SKM-1 (cell line): ENCODE data around the gene NCK2.

Source experiments
- DNase-seq: peaks from one replicate; lab custom pipeline; 2025; ENCODE audit not compliant: unreplicated experiment; lab: John Stamatoyannopoulos, UW

NCK2 gene

DNA sequence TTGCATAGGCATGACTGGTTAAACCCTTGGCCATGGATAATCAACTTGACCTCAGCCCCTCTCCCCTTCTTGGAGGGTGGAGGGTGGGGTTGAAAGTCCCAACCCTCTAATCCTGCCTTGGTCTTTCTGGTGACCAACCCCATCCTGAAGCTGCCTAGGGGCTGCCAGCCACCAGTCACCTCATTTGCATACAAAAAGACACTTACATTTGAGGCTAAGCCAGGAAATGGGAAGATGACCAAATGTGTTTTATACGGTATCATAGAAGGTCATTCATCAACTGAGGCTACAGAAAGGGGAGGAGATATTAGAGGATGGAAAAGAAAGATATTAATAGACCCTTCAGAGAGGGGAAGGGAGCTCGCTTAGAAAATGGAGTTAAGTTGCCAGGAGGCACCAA, 96.8 kb downstream of the NCK2 start:
- no peak for DNase-seq

DNA sequence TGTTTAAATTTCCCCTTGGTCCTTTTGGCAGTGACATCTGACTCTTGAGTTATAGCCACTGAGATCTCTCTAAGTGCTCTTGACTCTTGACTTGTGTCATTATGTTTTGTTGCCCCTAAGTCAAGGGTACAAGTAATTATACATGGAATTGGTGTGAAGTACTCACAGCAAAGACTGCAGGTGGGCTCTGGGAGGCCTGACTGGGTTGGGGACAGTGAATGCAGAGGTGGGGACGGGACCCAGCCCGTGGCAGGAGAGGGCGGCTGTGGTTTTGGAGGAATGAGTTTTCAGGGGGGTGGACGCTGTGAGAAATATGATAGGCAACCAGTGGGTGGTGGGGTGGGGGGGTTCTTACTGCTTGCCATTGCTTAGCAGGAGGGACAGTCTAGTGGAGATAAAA, 97.8 kb downstream of the NCK2 start:
- DNase-seq, result no peak

DNA sequence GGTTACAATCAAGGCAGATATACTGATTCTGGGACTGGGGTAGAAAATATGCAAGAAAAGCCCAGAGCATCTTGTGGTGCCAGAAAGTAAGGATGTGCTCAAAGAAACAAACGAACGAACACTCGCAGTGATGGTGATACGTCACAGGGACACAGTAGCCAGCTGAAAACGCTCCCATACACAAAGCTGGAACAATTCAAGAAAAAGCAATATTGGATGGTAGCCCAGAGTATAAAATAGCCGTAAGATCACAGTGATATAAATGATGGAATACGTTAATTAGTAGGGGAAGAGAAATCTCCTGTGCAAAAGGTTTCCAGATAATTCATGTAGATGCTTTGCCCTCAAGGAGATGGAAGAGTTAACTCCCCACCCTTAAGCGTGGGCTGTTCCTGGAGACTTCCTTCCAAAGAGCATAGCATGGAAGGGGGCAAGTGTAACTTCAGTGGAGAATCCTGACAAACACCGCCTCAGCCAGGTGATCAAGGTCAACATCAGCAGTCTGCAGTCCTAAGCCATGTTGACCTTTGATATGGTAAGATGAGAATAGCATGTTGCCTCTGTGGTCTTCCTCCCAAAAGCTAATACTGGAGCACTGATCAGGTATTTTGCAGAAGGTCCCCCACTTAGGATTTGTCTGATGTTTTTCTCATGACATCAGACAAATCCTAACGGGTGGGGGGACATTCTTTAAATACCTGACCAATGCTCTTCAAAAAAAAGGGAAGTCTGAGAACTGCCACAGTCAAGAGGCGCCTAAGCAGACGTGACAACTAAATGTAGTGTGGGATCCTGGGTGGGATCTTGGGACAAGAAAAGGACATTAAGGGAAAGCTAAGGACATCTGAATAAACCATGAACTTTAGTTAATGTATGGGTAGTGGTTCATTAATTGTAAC, 99.0 kb downstream of the NCK2 start:
- no peak for DNase-seq

DNA sequence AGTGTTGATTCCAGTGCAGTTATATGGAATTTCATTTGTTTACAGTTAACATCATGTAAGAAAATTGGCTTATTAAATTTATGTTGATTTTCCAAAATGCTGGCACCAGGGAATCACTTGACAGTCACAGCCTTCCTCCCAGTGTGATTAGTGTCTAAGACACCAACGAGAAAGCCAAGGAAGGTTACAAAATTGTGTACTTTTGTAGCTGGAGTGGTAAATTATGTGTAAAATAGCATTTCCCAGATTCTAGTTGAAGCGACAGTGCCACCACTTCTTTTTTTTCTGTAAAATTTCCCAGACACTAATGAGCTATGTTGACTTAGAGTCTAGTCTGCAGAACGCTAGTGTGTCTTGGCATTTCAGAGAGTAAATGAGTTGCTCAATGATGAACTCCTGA, 101.3 kb downstream of the NCK2 start:
- no peak for DNase-seq

DNA sequence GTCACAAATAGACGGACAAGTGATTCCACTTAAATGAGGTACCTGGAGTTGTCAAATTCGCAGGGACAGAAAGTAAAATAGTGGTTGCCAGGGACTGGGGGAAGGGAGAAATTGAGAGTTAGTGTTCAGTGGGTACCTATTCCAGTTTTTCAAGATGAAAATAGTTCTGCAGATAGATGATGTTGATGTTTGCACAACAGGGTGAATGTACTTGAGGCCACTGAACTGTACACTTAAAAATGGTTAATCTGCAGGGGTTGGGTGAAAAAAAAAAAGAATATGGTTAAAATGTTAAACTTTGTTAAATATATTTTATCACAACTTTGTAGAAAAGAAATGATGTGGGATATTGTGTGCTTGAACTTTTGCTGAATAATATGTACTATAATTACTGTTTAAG, 102.3 kb downstream of the NCK2 start:
- DNase-seq, result no peak

DNA sequence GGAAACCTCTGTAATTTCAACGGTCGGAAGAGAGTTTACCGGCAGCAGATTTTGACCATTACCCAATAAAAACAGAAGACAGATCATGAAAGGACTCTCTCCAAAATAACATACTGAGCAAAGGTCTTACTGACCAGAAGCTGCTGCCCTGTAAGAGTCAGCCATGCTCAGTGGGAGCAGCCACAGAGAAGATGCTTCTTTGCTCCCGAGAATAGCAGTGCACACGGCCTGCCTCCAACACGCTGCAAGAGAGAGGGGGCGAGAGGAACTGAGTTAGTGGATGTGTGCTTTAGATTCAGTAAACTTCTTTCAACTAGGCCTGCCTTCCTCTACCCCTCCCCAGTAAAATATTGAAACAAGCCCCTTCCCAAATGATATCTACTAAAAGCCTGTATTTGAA, 103.7 kb downstream of the NCK2 start:
- DNase-seq, result no peak

DNA sequence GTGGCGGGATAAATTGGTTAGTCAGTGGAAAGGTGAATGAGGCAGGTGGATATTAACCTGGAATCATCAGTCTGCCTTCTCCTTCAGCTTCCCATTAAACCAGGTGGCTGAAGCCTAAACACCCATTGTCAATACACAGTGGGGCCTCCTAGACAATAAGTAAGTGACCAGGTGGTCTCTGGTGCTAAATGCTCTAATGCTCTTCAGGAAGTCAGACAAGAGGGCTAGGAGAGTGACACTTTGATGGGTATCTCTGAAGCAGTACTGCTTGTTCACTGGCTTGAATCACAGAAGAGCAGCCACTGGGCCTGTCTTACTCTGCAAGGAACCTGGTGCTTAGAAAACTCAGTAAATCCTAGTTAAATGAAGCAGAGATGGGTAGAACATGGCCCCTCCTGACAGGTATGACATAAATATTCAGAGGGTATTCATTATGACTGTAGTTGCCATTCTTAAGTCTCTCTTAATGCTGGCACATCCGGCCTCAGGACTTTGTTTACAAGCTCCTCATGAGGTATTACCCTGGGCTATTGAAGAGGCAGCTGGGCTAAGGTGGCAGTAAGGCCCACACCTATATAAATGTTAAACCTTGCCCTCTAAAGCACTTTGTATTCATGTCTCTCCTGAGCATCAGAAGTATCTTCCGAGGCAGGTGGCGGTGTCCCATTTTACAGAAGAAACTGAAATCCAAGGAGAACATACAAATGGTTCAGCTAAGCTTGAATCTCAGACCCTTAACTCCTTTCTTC, 104.9 kb downstream of the NCK2 start:
- DNase-seq, result no peak

DNA sequence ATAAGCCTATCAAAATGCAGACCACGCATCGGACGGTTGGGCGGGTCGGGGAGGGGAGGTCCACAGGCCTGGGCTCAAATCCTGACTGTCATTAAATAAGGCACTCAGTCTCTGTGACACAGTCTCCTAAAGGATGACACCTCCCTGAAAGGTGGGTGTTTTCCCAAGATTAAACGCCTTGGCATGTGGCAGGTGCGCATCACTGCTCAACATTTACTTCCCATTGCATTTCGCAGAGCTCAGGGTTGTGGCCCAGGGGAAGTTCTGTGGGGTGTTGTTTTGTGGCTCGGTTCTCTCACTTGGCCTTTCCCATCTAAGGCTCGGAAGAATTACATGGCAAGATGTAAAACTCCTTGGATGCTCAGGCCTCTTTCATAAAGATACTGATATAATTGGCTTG, 107.4 kb downstream of the NCK2 start:
- DNase-seq, result no peak

DNA sequence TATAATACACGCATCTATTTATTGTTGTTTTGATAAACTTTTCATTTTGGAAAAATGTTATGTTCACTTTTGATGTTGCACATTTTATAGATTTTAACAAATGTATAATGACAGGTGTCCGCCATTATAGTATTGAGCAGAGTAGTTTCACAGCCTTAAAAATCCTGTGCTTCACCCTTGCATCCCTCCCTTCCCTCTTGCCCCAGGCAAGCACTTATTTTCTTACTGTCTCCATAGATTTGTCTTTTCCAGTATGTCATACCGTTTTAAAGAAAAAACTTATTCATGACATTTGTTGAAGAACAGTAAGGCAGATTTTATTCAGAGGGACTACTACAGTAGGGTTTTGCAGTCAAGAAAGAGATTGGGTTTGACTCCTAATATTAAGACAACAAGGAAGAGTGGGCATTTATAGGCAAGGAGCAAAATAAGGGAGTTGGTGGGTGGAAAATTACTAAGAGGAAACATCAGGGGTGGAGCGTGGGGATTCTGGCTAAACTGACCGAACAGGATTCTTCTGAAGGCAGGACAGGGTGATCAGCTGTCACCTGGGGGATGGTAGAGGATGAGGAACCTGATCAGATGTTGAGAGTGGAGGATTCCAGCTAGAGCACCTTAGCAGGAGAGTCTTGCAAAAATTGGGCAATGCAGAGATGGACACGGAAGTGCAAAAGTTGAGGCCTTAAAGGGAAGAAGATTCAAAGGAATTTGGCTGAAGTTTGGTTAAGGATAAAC, 108.8 kb downstream of the NCK2 start:
- no peak for DNase-seq

DNA sequence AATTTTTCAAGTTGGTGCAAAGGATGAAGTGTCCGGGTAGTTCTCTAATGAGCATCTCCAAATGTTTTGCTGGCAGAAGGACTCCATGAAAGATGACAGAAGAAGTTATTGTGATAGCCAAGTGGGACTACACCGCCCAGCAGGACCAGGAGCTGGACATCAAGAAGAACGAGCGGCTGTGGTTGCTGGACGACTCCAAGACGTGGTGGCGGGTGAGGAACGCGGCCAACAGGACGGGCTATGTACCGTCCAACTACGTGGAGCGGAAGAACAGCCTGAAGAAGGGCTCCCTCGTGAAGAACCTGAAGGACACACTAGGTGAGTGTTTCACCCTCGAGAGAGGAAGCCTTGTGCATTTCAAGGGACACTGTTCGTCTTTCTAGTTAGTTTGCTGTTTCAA, 110.3 kb downstream of the NCK2 start:
- DNase-seq, result no peak

DNA sequence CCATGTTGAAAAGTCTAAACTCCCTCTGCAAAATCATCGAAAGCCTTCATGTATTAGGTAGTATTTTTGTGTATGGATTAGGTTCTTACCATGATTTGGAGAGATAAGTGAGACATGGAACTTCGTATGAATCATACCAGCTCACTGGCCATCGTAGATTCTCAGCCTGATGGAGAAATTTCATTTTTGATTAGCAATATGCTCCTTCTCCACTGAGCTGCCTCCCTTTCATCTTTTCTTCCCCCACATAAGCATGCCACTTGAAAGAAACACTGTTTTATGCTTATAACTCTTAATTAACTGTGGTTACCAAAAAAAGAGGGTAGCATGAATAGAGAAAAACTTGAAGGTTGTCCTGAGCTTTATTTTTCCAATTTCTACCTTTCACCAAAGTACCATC, 111.9 kb downstream of the NCK2 start:
- DNase-seq, result no peak

DNA sequence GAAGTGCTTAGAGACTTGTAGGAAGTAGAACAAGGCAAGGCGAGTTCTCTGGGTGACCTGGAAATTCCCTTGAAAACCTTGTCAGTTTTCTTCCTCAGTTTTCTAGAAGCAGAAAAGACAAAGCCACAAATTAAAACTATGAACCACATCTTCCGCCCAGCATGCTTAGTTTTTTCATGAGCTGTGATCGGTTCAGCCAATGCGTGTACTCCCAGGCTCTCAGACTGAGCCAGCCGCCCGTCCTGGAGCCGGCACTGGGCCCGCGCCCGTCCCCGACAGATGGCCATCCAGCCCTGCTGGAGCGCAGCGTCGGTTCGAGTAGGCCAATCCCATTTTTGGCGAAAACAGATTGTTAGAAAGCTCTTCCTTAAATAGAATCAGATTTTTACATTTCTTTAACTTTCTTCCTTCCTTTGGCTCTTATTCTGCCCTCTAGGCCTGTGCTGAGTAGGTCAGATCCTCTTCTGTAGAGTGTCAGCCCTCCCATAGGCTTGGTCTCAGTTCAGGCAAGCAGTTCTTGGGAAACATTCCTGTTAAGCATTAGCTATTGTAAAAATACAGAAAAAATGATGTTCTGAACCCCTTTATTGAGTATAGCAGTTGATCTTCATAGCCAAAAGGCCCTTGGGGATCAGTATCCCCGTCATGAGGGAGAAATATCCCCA, 112.5 kb downstream of the NCK2 start:
- no peak for DNase-seq

DNA sequence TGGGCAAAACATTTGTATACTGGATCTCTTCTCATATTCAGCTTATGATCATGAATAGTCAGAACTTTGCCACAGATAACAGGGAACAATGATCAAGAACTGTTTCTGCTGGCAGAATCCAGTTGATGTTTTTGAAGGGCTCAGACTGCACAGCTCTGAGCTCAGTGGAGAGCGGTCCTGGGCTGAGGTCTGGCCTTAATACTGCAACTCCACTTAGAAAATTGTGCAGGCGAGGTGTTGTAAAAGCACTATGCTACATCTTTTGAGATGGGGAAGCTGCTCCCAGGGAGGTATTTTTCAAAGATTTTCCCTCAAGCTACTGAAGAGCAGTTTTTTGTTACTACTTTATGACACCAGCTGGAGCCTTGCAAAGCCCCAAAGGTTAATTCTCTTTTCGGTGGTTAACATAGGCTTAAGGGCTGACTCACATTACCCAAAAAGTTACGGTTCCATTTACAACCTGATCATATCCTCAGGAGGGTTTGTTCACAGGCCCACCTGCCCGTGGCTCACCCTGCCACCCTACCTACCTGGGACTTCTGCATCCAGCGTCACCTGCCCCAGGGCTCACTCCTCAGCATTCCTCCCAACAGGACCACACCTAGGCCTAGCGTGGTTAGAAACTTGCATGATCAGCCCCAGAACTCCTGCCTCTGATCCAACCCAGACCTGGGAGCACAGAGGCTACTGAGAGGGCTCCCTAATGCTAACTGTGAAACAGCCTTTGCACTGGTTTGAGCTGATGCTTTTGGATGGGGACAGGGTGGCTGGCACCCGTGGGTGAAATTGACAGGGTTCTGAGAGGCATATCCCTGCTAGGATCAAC, 114.4 kb downstream of the NCK2 start:
- DNase-seq, result no peak

DNA sequence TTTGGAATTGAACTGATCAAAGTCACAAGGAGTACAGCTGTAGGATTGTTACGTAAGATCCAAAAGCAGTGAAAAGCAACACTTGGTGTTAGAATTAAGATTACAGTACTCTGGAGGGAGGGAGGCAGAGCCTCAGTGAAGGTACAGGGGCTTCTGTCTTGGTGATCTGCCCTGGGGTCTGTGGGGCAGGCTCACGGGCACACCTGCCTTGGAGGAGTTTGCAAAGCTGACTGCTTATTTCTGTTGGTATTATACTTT, 114.9 kb downstream of the NCK2 start:
- DNase-seq, result no peak

DNA sequence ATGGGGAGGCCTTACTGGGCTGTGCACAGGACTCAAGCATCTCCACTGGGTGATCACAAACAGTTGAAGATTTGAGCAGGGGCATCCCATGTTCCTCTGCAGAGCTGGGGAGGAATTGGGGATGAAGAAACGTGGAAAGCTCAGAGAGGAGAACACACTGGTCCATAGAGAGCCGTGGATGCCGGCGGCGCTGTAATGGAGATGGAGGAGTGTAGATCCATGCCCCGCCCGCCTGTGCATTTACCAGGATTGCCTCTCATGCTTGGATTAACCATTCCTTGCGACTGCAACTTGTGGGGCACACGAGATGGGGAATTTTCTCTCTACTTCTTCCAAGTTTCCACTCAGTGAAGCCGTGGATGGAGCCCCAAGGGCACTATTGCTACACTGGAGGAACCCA, 115.9 kb downstream of the NCK2 start:
- no peak for DNase-seq

DNA sequence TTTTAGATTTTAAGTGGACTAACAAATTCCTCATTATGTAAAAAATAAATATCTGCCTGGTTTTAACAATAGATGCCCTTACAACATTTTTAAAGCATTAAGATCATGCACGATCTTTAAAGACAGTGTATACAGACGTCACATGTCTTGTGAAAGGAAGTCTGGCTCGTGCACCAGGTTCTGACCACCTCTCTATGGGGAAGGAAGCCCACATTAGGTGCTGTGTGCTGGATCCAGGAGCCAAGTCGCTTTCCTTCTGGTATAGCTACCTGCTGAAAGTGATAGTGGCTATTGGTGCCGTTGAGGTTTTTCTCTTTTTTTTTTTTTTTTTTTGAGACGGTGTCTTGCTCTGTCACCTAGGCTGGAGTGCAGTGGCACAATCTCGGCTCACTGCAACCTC, 116.5 kb downstream of the NCK2 start:
- DNase-seq, result no peak

DNA sequence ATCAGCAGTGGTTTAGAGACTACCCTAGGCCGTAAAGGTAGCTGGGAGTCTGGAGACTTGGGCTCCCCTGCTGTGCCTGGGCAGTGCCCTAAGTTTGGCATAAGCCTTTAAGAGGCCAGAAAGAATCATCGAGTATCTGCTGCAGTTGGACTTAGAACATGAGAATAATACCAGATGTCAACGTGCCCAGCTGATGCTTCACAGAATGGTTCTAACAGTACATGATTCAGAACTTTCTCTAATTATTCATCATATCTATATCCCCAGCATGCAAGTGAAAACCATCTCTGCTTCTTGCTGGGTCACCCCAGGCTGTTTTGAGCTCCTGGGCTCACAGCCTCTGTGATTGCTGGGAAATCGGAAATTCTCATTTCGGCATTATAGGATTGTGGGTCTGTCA, 118.1 kb downstream of the NCK2 start:
- no peak for DNase-seq

DNA sequence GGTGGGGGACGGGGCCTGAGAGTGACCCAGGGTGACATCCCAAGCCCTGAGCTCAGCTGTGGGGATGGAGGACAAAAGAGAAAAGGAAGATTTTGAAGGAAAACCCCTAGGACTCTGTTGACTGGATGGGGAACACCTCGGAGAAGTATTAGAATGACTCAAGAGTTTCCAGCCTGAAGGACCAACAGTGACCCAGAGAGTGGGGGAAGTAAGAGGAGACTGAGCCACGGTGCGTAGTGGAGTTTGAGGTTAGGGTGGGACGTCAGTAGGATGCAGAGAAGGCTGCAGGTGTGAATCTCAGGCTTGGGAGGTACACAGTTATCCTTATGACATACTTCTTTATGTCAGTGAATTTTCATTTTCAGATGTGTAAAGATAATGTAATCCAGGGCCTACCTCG, 119.5 kb downstream of the NCK2 start:
- no peak for DNase-seq

DNA sequence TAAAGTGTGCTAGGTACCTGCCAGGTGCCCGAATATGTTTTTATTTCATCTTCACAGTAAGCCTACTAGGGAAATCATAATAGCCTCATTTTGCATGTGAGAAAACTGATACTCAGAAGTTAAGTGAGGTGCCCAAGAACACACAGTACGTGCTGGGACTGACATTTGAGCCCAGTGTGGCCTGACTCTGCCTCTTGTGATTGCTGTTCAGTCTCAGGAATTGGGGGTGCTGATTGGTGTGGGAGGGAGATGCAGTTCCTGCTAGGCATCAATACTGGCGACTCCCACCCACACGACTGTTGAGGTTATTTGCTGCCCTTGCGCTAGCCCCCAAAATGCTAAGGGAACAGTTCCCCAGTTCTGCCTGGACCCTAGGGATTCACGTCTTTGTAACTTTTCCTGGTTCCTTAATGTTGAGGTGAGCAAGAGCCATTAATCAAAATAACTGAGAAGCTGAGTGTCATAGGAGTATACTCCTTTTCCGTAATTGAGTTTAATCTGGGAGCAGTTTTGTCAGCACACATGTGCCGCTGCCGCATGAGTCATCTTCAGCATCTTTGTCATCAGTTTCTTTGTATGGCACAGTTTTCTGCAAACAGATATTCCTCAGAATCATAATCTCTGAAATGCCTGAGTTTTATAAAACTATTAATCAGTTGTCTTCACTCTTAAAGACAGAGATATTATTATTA, 120.7 kb downstream of the NCK2 start:
- DNase-seq, result no peak
